SK-N-MC (cell line): ENCODE measurements around the gene AP3B1.

ENCODE experiments used
- EZH2 ChIP-seq: fragments of 200-600 bp; sonication (generic); IDR thresholded peaks from one replicate; pipeline ENCODE4 v1.6.1; 2017; ENCODE audit warnings: antibody characterized with exemption
- FOXP2 ChIP-seq: optimal IDR thresholded peaks from 2 replicates; pipeline ENCODE3; 2011; ENCODE audit warnings: mild to moderate bottlenecking, moderate library complexity; ENCODE audit not compliant: insufficient read depth; ENCODE audit errors: extremely low read length, control extremely low read depth
- POLR2AphosphoS5 ChIP-seq: IDR thresholded peaks from 2 replicates; pipeline ENCODE4 v1.6.1; 2012; ENCODE audit warnings: mild to moderate bottlenecking, low read depth, low read length, borderline replicate concordance

DNA sequence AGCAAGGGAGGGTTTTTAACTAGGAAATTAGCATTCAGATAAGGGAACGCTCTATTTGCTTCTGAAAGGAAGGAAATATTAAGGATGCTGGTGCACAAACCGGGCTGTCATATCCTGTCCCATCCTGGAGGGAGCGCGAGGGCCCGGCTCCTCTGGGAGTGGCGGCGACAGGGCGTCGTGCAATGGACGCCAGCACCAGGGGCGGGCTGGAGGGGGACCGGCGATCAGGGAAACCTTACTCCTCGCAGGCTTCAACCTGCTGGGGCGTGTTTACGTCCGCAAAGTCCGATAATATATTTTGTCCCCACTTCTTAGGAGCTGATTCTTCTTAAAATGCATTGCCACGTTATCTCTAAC is 321.3 kb downstream of the AP3B1 start:
- TF ChIP-seq POLR2AphosphoS5 (no peak), EZH2 (no peak), FOXP2 (no peak)
